GM23338 (cell line): Measurements from ENCODE around the gene RNF166. TPM values are rescaled to one million over a fixed set of nuclear protein-coding genes. Genes with fewer than 3 reads are reported as not detected.

Experiments
- ATAC-seq: fragments of 200-7000 bp; cut with Tn5 transposase; 3 replicates; pipeline ENCODE4 v1.9.1; 2020
- DNase-seq: peaks from one replicate; pipeline ENCODE4 v3.0.0-alpha.2; 2015; ENCODE audit warnings: low spot score
- H2AFZ ChIP-seq: fragments of 200-600 bp; sonication (generic); 2 replicates; pipeline ENCODE4 v1.8.0; 2016; ENCODE audit warnings: antibody characterized with exemption, mild to moderate bottlenecking, moderate library complexity
- H3F3A ChIP-seq: fragments of 200-600 bp; sonication (generic); replicated peaks from 2 replicates; pipeline ENCODE4 v1.8.0; 2017; ENCODE audit warnings: antibody characterized with exemption, mixed run types, low read depth
- H3K27ac ChIP-seq: fragments of 200-600 bp; sonication (generic); 2 replicates; pipeline ENCODE4 v1.6.1; 2016; ENCODE audit warnings: low read depth
- H3K27me3 ChIP-seq: fragments of 200-600 bp; sonication (generic); 2 replicates; pipeline ENCODE4 v1.8.0; 2016; ENCODE audit warnings: mild to moderate bottlenecking, mixed run types, moderate library complexity; ENCODE audit not compliant: insufficient read depth
- H3K36me3 ChIP-seq: fragments of 200-600 bp; sonication (generic); 2 replicates; pipeline ENCODE4 v1.8.0; 2016; ENCODE audit warnings: mild to moderate bottlenecking; ENCODE audit not compliant: insufficient read depth
- H3K4me1 ChIP-seq: fragments of 200-600 bp; sonication (generic); 2 replicates; pipeline ENCODE4 v1.8.0; 2016; ENCODE audit warnings: mild to moderate bottlenecking, moderate library complexity; ENCODE audit not compliant: insufficient read depth
- H3K4me2 ChIP-seq: fragments of 200-600 bp; sonication (generic); 2 replicates; pipeline ENCODE4 v1.7.1; 2017; ENCODE audit warnings: mixed run types
- H3K4me3 ChIP-seq: fragments of 200-600 bp; sonication (generic); 2 replicates; pipeline ENCODE4 v1.6.1; 2016; ENCODE audit warnings: mixed run types
- H3K79me2 ChIP-seq: fragments of 200-600 bp; sonication (generic); replicated peaks from 2 replicates; pipeline ENCODE4 v1.8.0; 2017; ENCODE audit warnings: mild to moderate bottlenecking; ENCODE audit not compliant: insufficient read depth
- H3K9me2 ChIP-seq: fragments of 200-600 bp; sonication (generic); 2 replicates; pipeline ENCODE4 v1.8.0; 2017; ENCODE audit not compliant: insufficient read depth
- H4K20me1 ChIP-seq: fragments of 200-600 bp; sonication (generic); replicated peaks from 2 replicates; pipeline ENCODE4 v1.8.0; 2017; ENCODE audit warnings: mild to moderate bottlenecking; ENCODE audit not compliant: insufficient read depth
- H3K27ac Mint-ChIP-seq: 2 replicates; pipeline ENCODE4 v1.8.0; 2020; ENCODE audit warnings: inconsistent platforms, mild to moderate bottlenecking, moderate library complexity, mixed read lengths
- H3K27me3 Mint-ChIP-seq: 3 replicates; pipeline ENCODE4 v1.8.0; 2022; ENCODE audit warnings: low read depth, mild to moderate bottlenecking, moderate library complexity, mixed read lengths, inconsistent platforms; ENCODE audit not compliant: insufficient read depth, poor library complexity
- H3K36me3 Mint-ChIP-seq: 3 replicates; pipeline ENCODE4 v1.8.0; 2021; ENCODE audit warnings: low read depth, mild to moderate bottlenecking, inconsistent platforms, moderate library complexity, mixed read lengths
- H3K4me1 Mint-ChIP-seq: 3 replicates; pipeline ENCODE4 v1.8.0; 2020; ENCODE audit warnings: mild to moderate bottlenecking, inconsistent platforms, mixed read lengths
- H3K4me3 Mint-ChIP-seq: 3 replicates; pipeline ENCODE4 v1.8.0; 2021; ENCODE audit warnings: moderate library complexity, mild to moderate bottlenecking, inconsistent platforms, mixed read lengths
- H3K9me3 Mint-ChIP-seq: 3 replicates; pipeline ENCODE4 v1.8.0; 2020; ENCODE audit warnings: moderate library complexity, mild to moderate bottlenecking, inconsistent platforms, mixed read lengths
- CREB1 ChIP-seq: fragments of 250-450 bp; sonication (Bioruptor Pico); IDR thresholded peaks from 2 replicates; pipeline ENCODE4 v1.5.0; 2020; ENCODE audit warnings: low read depth, mild to moderate bottlenecking, moderate library complexity
- CTCF ChIP-seq, 2 experiments: fragments of 200-600 bp in 1 of 2; sonication (generic) in 1 of 2; conservative IDR thresholded peaks; 2 replicates each; pipeline versions ENCODE4 v1.5.1 to v1.6.1; 2016 to 2017; ENCODE audit warnings: antibody characterized with exemption in 2 of 2, low read depth in 2 of 2, mild to moderate bottlenecking in 2 of 2, moderate library complexity in 1 of 2
- ETS1 ChIP-seq: IDR thresholded peaks from 2 replicates; pipeline ENCODE4 v1.6.1; 2016; ENCODE audit warnings: antibody characterized with exemption
- EZH2 ChIP-seq: fragments of 200-600 bp; sonication (generic); IDR thresholded peaks from one replicate; pipeline ENCODE4 v1.8.0; 2017; ENCODE audit warnings: antibody characterized with exemption, mild to moderate bottlenecking, low read depth; ENCODE audit not compliant: unreplicated experiment
- EZH2phosphoT487 ChIP-seq: fragments of 200-600 bp; sonication (generic); IDR thresholded peaks from one replicate; pipeline ENCODE4 v1.8.1; 2018; ENCODE audit warnings: antibody characterized with exemption; ENCODE audit not compliant: unreplicated experiment
- JUNB ChIP-seq: IDR thresholded peaks from one replicate; pipeline ENCODE4 v1.6.1; 2016; ENCODE audit warnings: antibody characterized with exemption; ENCODE audit not compliant: unreplicated experiment
- NANOG ChIP-seq: IDR thresholded peaks from 2 replicates; pipeline ENCODE4 v1.6.1; 2016; ENCODE audit warnings: antibody characterized with exemption, borderline replicate concordance
- POLR2AphosphoS5 ChIP-seq: IDR thresholded peaks from 2 replicates; pipeline ENCODE4 v1.6.1; 2016; ENCODE audit warnings: antibody characterized with exemption, low read depth
- REST ChIP-seq: IDR thresholded peaks from one replicate; pipeline ENCODE4 v1.6.1; 2018; ENCODE audit warnings: antibody characterized with exemption; ENCODE audit not compliant: unreplicated experiment
- STAT1 ChIP-seq: IDR thresholded peaks from one replicate; pipeline ENCODE4 v1.6.1; 2016; ENCODE audit warnings: antibody characterized with exemption; ENCODE audit not compliant: unreplicated experiment
- ZNF114 ChIP-seq: fragments of 250-450 bp; sonication (Bioruptor Pico); IDR thresholded peaks from 2 replicates; pipeline ENCODE4 v1.5.0; 2020; ENCODE audit warnings: mild to moderate bottlenecking, moderate library complexity
- ZNF331 ChIP-seq: fragments of 250-450 bp; sonication (Bioruptor Pico); IDR thresholded peaks from 2 replicates; pipeline ENCODE4 v1.5.0; 2020; ENCODE audit warnings: low read depth, mild to moderate bottlenecking, moderate library complexity
- ZNF462 ChIP-seq: fragments of 250-450 bp; sonication (Bioruptor Pico); IDR thresholded peaks from 2 replicates; pipeline ENCODE4 v1.5.0; 2020; ENCODE audit warnings: mild to moderate bottlenecking, moderate library complexity
- polyA plus RNA-seq: library from polyadenylated mRNA; unstranded; fragments of >200 nt; fragmentation: Nextera tagmentation; extraction: Ambion mirVana; gene quantifications from 2 replicates; pipeline ENCODE4 v1.2.1, GENCODE V29; 2016
- total RNA-seq: library from RNA; depleted of rRNA; stranded (reverse); fragments of >200 nt; shearing (Covaris generic); gene quantifications from 2 replicates; pipeline ENCODE4 v1.2.3, GENCODE V29; 2014

RNF166 gene
- total and polyA plus RNA-seq, 2 experiments from 2014 or later: 24.9 to 43.4 TPM

GRCh38 chr16:88730632-88731607 is 24.7 kb upstream of the RNF166 start:
- H3K27ac Mint-ChIP-seq: no peak overlapping the region
- Histone ChIP-seq H2AFZ (no peak overlapping the region), H3K27me3 (no peaks in the 10 kb centered on the region), H3K36me3 (no peaks in the 10 kb centered on the region), H3K4me1 (no peaks in the 10 kb centered on the region), H3K4me3 (no peak overlapping the region), H3F3A (no peaks in the 10 kb centered on the region), H3K9me2 (no peaks in the 10 kb centered on the region), H3K4me2 (no peak overlapping the region), H3K27ac (no peak overlapping the region), H4K20me1 (no peaks in the 10 kb centered on the region), H3K79me2 (no peaks in the 10 kb centered on the region)
- no peak for TF ChIP-seq ZNF462 (CRISPR knock-in tag)
- TF ChIP-seq POLR2AphosphoS5: no peak
- no peak for TF ChIP-seq JUNB
- TF ChIP-seq EZH2: no peak
- TF ChIP-seq CREB1 (CRISPR knock-in tag): no peak
- no peak for TF ChIP-seq ZNF114 (CRISPR knock-in tag)
- no peak for TF ChIP-seq CTCF (conservative IDR thresholded peaks at IDR 0.05; ENCODE audit: low read depth in 2 of 2)
- TF ChIP-seq STAT1: no peak
- no peak for TF ChIP-seq NANOG
- TF ChIP-seq EZH2phosphoT487: no peak
- no peak for TF ChIP-seq ETS1
- TF ChIP-seq REST: no peak
- no peak for TF ChIP-seq ZNF331 (CRISPR knock-in tag)
- no peak overlapping the region for H3K4me3 Mint-ChIP-seq
- ATAC-seq: no peak
- no peaks in the 10 kb centered on the region for H3K4me1 Mint-ChIP-seq
- peaks cover 17% of the 10 kb centered on the region for H3K27me3 Mint-ChIP-seq
- DNase-seq: no peak
- no peaks in the 10 kb centered on the region for H3K9me3 Mint-ChIP-seq
- H3K36me3 Mint-ChIP-seq: peaks cover 9% of the 10 kb centered on the region; the same call in 2 of the 3 replicates
